H9 (cell line): Measurements from ENCODE around the gene LHFPL6. TPM values are rescaled to one million over a fixed set of nuclear protein-coding genes. Genes with fewer than 3 reads are reported as not detected.

ENCODE experiments used
- DNase-seq: peaks from one replicate; pipeline ENCODE4 v3.0.0-alpha.2; 2017
- H2AFZ ChIP-seq: one replicate; pipeline ENCODE4 v1.6.1; 2013; ENCODE audit warnings: mild to moderate bottlenecking, low read length, control low read depth, moderate library complexity
- H2AK5ac ChIP-seq: 2 replicates; pipeline ENCODE4 v1.6.1; 2013; ENCODE audit warnings: low read length, control low read depth, mixed read lengths; ENCODE audit not compliant: insufficient read length
- H2BK120ac ChIP-seq: one replicate; pipeline ENCODE4 v1.6.1; 2013; ENCODE audit warnings: low read depth, mild to moderate bottlenecking, low read length, control low read depth, inconsistent platforms; ENCODE audit not compliant: poor library complexity, severe bottlenecking
- H2BK12ac ChIP-seq: 2 replicates; pipeline ENCODE4 v1.6.1; 2013; ENCODE audit warnings: low read length, control low read depth, mixed read lengths, low read depth; ENCODE audit not compliant: insufficient read length
- H2BK15ac ChIP-seq: 2 replicates; pipeline ENCODE4 v1.6.1; 2013; ENCODE audit warnings: low read depth, low read length, control low read depth
- H2BK20ac ChIP-seq: one replicate; pipeline ENCODE4 v1.6.1; 2013; ENCODE audit warnings: low read depth, mild to moderate bottlenecking, low read length, control low read depth, inconsistent platforms; ENCODE audit not compliant: poor library complexity, severe bottlenecking
- H2BK5ac ChIP-seq: 2 replicates; pipeline ENCODE4 v1.6.1; 2013; ENCODE audit warnings: low read length, control low read depth, mixed read lengths; ENCODE audit not compliant: insufficient read length
- H3K14ac ChIP-seq: 2 replicates; pipeline ENCODE4 v1.6.1; 2013; ENCODE audit warnings: low read length, control low read depth; ENCODE audit not compliant: insufficient read depth
- H3K18ac ChIP-seq: 2 replicates; pipeline ENCODE4 v1.6.1; 2013; ENCODE audit warnings: low read depth, mild to moderate bottlenecking, mixed read lengths, low read length, control low read depth; ENCODE audit not compliant: insufficient read length
- H3K23ac ChIP-seq: 2 replicates; pipeline ENCODE4 v1.6.1; 2013; ENCODE audit warnings: low read length, control low read depth, mixed read lengths, low read depth; ENCODE audit not compliant: insufficient read length
- H3K23me2 ChIP-seq: 2 replicates; pipeline ENCODE4 v1.6.1; 2013; ENCODE audit warnings: low read depth, mild to moderate bottlenecking, mixed read lengths, low read length, control low read depth; ENCODE audit not compliant: insufficient read length, poor library complexity, severe bottlenecking
- H3K27ac ChIP-seq: 2 replicates; pipeline ENCODE4 v1.5.1; 2013; ENCODE audit warnings: low read length, control low read depth, mixed read lengths, low read depth; ENCODE audit not compliant: insufficient read length
- H3K27me3 ChIP-seq: 2 replicates; pipeline ENCODE4 v1.6.1; 2013; ENCODE audit warnings: low read length, control low read depth, inconsistent platforms; ENCODE audit not compliant: insufficient read depth
- H3K4ac ChIP-seq: 2 replicates; pipeline ENCODE4 v1.6.1; 2013; ENCODE audit warnings: low read depth, mild to moderate bottlenecking, control low read depth, inconsistent platforms, low read length, moderate library complexity
- H3K4me1 ChIP-seq: 2 replicates; pipeline ENCODE4 v1.6.1; 2013; ENCODE audit warnings: low read length, control low read depth, inconsistent platforms; ENCODE audit not compliant: insufficient read depth
- H3K4me2 ChIP-seq: 2 replicates; pipeline ENCODE4 v1.6.1; 2013; ENCODE audit warnings: low read length, control low read depth, mixed read lengths; ENCODE audit not compliant: insufficient read length, insufficient read depth
- H3K56ac ChIP-seq: 2 replicates; pipeline ENCODE4 v1.6.1; 2013; ENCODE audit warnings: low read depth, mild to moderate bottlenecking, mixed read lengths, low read length, control low read depth; ENCODE audit not compliant: insufficient read length
- H3K79me1 ChIP-seq: 2 replicates; pipeline ENCODE4 v1.6.1; 2013; ENCODE audit warnings: low read depth, mild to moderate bottlenecking, moderate library complexity, low read length, control low read depth, inconsistent platforms; ENCODE audit not compliant: insufficient read depth, poor library complexity, severe bottlenecking
- H3K79me2 ChIP-seq: 2 replicates; pipeline ENCODE4 v1.6.1; 2013; ENCODE audit warnings: low read length, control low read depth, inconsistent platforms; ENCODE audit not compliant: insufficient read depth
- H3K9ac ChIP-seq: 2 replicates; pipeline ENCODE4 v1.6.1; 2013; ENCODE audit warnings: low read length, control low read depth, mixed read lengths; ENCODE audit not compliant: insufficient read length; ENCODE audit errors: extremely low read depth
- H3K9me3 ChIP-seq: one replicate; pipeline ENCODE4 v1.6.1; 2013; ENCODE audit warnings: low read depth, low read length, inconsistent platforms; ENCODE audit not compliant: control insufficient read depth
- H3T11ph ChIP-seq: one replicate; pipeline ENCODE4 v1.6.1; 2013; ENCODE audit warnings: mild to moderate bottlenecking, low read length, control low read depth, inconsistent platforms
- H4K20me1 ChIP-seq: one replicate; pipeline ENCODE4 v1.6.1; 2013; ENCODE audit not compliant: control insufficient read depth, insufficient read length, insufficient read depth
- H4K5ac ChIP-seq: 2 replicates; pipeline ENCODE4 v1.6.1; 2013; ENCODE audit warnings: low read depth, mild to moderate bottlenecking, mixed read lengths, low read length, control low read depth; ENCODE audit not compliant: insufficient read length
- H4K8ac ChIP-seq: replicated peaks from 2 replicates; pipeline ENCODE4 v1.6.1; 2013; ENCODE audit warnings: low read length, control low read depth, mixed read lengths, low read depth; ENCODE audit not compliant: insufficient read length
- H4K91ac ChIP-seq: 2 replicates; pipeline ENCODE4 v1.6.1; 2013; ENCODE audit warnings: low read depth, mild to moderate bottlenecking, moderate library complexity, mixed read lengths, low read length, control low read depth; ENCODE audit not compliant: insufficient read length
- H3K27ac Mint-ChIP-seq, 3 experiments: 2 replicates in 2 of 3; 3 replicates in 1 of 3; pipeline ENCODE4 v1.8.0; 2020 to 2021; ENCODE audit warnings: mixed read lengths in 3 of 3, mild to moderate bottlenecking in 1 of 3, moderate library complexity in 1 of 3
- H3K27me3 Mint-ChIP-seq: 2 replicates; pipeline ENCODE4 v1.8.0; 2021; ENCODE audit warnings: low read depth, mild to moderate bottlenecking, moderate library complexity, mixed read lengths
- H3K36me3 Mint-ChIP-seq, 3 experiments: 2 replicates in 2 of 3; 3 replicates in 1 of 3; pipeline ENCODE4 v1.8.0; 2020 to 2021; ENCODE audit warnings: low read depth in 3 of 3, mixed read lengths in 3 of 3; ENCODE audit not compliant: insufficient read depth in 1 of 3
- H3K4me1 Mint-ChIP-seq, 2 experiments: 2 replicates each; pipeline ENCODE4 v1.8.0; 2020; ENCODE audit warnings: mixed read lengths in 2 of 2
- H3K4me3 Mint-ChIP-seq, 2 experiments: 2 replicates in 1 of 2; 3 replicates in 1 of 2; pipeline ENCODE4 v1.8.0; 2020 to 2021; ENCODE audit warnings: mild to moderate bottlenecking in 2 of 2, mixed read lengths in 2 of 2, moderate library complexity in 1 of 2
- H3K9me3 Mint-ChIP-seq, 2 experiments: 2 replicates in 1 of 2; 3 replicates in 1 of 2; pipeline ENCODE4 v1.8.0; 2020; ENCODE audit warnings: mild to moderate bottlenecking in 2 of 2, mixed read lengths in 2 of 2, moderate library complexity in 1 of 2
- CTCF ChIP-seq: fragments of 200-600 bp; sonication (generic); conservative IDR thresholded peaks from 3 replicates; pipeline ENCODE4 v1.8.0; 2021; ENCODE audit warnings: antibody characterized with exemption, mild to moderate bottlenecking
- total RNA-seq: library from RNA; stranded (reverse); gene quantifications from 2 replicates; pipeline ENCODE4 v1.2.1, GENCODE V29; 2021

Gene LHFPL6
- total RNA-seq, 1 experiment from 2014 or later = 3.5 TPM

DNA sequence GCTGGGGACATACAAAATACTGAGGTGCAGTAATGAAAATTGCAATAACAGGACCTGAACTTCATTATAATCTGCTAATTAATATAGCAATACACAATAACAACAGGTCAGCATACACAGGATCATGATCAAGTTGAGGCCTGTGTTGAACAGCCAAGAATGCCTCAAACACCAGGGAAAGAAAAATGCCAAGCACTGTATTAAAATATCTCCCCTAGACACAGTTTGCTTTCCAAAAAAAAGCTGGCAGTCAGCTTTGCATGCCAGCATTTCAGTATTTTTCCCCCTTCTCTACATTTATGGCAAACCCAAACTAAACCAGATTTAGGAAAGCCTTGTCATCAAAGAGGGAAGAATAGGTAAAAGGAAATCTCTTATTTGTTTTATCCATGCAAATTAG lies 226.9 kb downstream of the LHFPL6 start:
- Histone ChIP-seq H2BK15ac (no peak overlapping the region), H2AFZ (no peak overlapping the region), H2AK5ac (no peak overlapping the region), H3K56ac (no peak overlapping the region), H3K79me2 (no peaks in the 10 kb centered on the region), H3K14ac (no peak overlapping the region), H3T11ph (no peak overlapping the region), H4K8ac (no peak overlapping the region), H4K91ac (no peak overlapping the region), H3K4me2 (no peak overlapping the region), H4K20me1 (no peaks in the 10 kb centered on the region), H3K9me3 (no peaks in the 10 kb centered on the region), H3K23me2 (no peaks in the 10 kb centered on the region), H2BK12ac (no peak overlapping the region), H3K4me1 (no peaks in the 10 kb centered on the region), H3K18ac (no peak overlapping the region), H2BK120ac (no peak overlapping the region), H3K4ac (no peak overlapping the region), H3K27me3 (peaks cover 13% of the 10 kb centered on the region), H4K5ac (no peak overlapping the region), H3K9ac (no peak overlapping the region), H2BK20ac (no peak overlapping the region), H3K27ac (no peak overlapping the region), H3K23ac (no peak overlapping the region), H2BK5ac (no peak overlapping the region), H3K79me1 (no peaks in the 10 kb centered on the region)
- H3K27ac Mint-ChIP-seq = no peak overlapping the region
- DNase-seq = no peak
- peaks cover 100% of the 10 kb centered on the region for H3K27me3 Mint-ChIP-seq
- H3K4me3 Mint-ChIP-seq = no peak overlapping the region
- peaks cover 0 to 7% (median 0%) of the 10 kb centered on the region in 3 experiments; a peak in 1 of 7 replicates for H3K36me3 Mint-ChIP-seq
- no peak for TF ChIP-seq CTCF
- H3K4me1 Mint-ChIP-seq = peaks cover 0 to 4% of the 10 kb centered on the region in 2 experiments; a peak in 1 of 4 replicates
- peaks cover 2 to 4% of the 10 kb centered on the region in 2 experiments; a peak in 3 of 5 replicates for H3K9me3 Mint-ChIP-seq
